Spleen (tissue), 11 donors: ENCODE data around the gene FAM83G. TPM values are rescaled to one million over a fixed set of nuclear protein-coding genes. Genes with fewer than 3 reads are reported as not detected.

Experiments
- DNase-seq: peaks from one replicate; pipeline ENCODE4 v3.0.0-alpha.2; 2020
- H3K27ac ChIP-seq, 8 donors: fragments of 200-600 bp; sonication (generic) in 7 of 8; 1 replicate in 4 of 8; 2 replicates in 4 of 8; pipeline versions ENCODE4 v1.5.0 to v1.8.0; 2016 to 2021; ENCODE audit warnings: inconsistent platforms in 4 of 8, mild to moderate bottlenecking in 4 of 8, moderate library complexity in 1 of 8
- H3K27me3 ChIP-seq, 7 donors: fragments of 200-600 bp; sonication (generic) in 6 of 7; replicated peaks in 1 of 7; 1 replicate in 4 of 7; 2 replicates in 3 of 7; pipeline versions ENCODE4 v1.5.0 to v1.8.0; 2016 to 2021; ENCODE audit warnings: inconsistent platforms in 3 of 7, mild to moderate bottlenecking in 1 of 7
- H3K36me3 ChIP-seq, 6 donors: fragments of 200-600 bp; sonication (generic) in 5 of 6; 1 replicate in 4 of 6; 2 replicates in 2 of 6; pipeline versions ENCODE4 v1.5.0 to v1.8.0; 2016 to 2021; ENCODE audit warnings: inconsistent platforms in 2 of 6
- H3K4me1 ChIP-seq, 6 donors: fragments of 200-600 bp; sonication (generic) in 5 of 6; 1 replicate in 3 of 6; 2 replicates in 3 of 6; pipeline versions ENCODE4 v1.5.0 to v1.8.0; 2016 to 2021; ENCODE audit warnings: inconsistent platforms in 3 of 6
- H3K4me3 ChIP-seq, 8 donors: fragments of 200-600 bp; sonication (generic) in 7 of 8; 1 replicate in 4 of 8; 2 replicates in 4 of 8; pipeline versions ENCODE4 v1.5.0 to v1.8.0; 2016 to 2021; ENCODE audit warnings: inconsistent platforms in 4 of 8, mild to moderate bottlenecking in 4 of 8, moderate library complexity in 2 of 8
- H3K9me3 ChIP-seq, 8 donors: fragments of 200-600 bp; sonication (generic) in 7 of 8; 1 replicate in 4 of 8; 2 replicates in 4 of 8; pipeline versions ENCODE4 v1.5.0 to v1.8.0; 2016 to 2021; ENCODE audit warnings: inconsistent platforms in 4 of 8
- POLR2A ChIP-seq, 3 donors: fragments of 450-650 bp; IDR thresholded peaks; one replicate each; pipeline ENCODE4 v1.5.1; 2017; ENCODE audit warnings: antibody characterized with exemption in 3 of 3, mild to moderate bottlenecking in 1 of 3
- POLR2AphosphoS5 ChIP-seq, 3 donors: sonication (generic); formaldehyde crosslinking; IDR thresholded peaks; one replicate each; pipeline ENCODE4 v1.5.1; 2017; ENCODE audit warnings: antibody characterized with exemption in 3 of 3
- WGBS, 5 donors: extraction: QIAGEN DNeasy Blood & Tissue Kit in 3 of 5; methylation state at CpG; one replicate each; pipeline versions ENCODE4 v1.1.5 to v1.1.7; 2013 to 2018; 5-methylcytosine and 5-hydroxymethylcytosine counted together
- intact Hi-C: fragments of 100-400 bp; cut with DNase I; formaldehyde crosslinking; loops from one replicate; pipeline ENCODE4 v1.15.0; 2023; ENCODE audit warnings: low total_unique reads
- polyA plus RNA-seq, 3 donors: library from polyadenylated mRNA; stranded (reverse); fragments of 200-250 nt; gene quantifications; one replicate each; pipeline ENCODE4 v1.2.1, GENCODE V29; 2013
- total RNA-seq, 7 donors: library from RNA; depleted of rRNA in 3 of 7; stranded (reverse); fragments of >200 nt in 3 of 7; fragmentation: NEBNext Ultra II Directional in 4 of 7; extraction: Animal tissue kit (Norgen Biotek cat#: 25700) in 4 of 7; gene quantifications; one replicate each; pipeline versions ENCODE4 v1.1.0 to v1.2.1, GENCODE V29; 2016 to 2021
- TF ChIP-seq, protein P1 (sequence below), 11 experiments: fragments of 200-600 bp in 7 of 11; fragments of 450-650 bp in 4 of 11; sonication (generic) in 4 of 11; IDR thresholded peaks in 8 of 11; conservative IDR thresholded peaks in 3 of 11; 1 replicate in 7 of 11; 2 replicates in 4 of 11; pipeline versions ENCODE4 v1.4.0 to v1.8.0; 2016 to 2021; ENCODE audit warnings: antibody characterized with exemption in 11 of 11, inconsistent platforms in 4 of 11, mild to moderate bottlenecking in 1 of 11
- donor health status: healthy with polysubstance abuse.
- donor health status: DM: no; HTN: no; CAD: no; lungs with moderate emphysema.
- donor health status: DM: no; HTN: no; CAD: no.
- donor health status: Bipolar disorder and iron deficiency.
- donor health status: healthy.
- donor health status: DM: no; HTN: no; CAD: no.
- donor health status: DM: yes; HTN: yes; CAD: no.

The FAM83G gene
- total and polyA plus RNA-seq, 10 donors = 1.3 to 5.4 (median 4.6) TPM

DNA sequence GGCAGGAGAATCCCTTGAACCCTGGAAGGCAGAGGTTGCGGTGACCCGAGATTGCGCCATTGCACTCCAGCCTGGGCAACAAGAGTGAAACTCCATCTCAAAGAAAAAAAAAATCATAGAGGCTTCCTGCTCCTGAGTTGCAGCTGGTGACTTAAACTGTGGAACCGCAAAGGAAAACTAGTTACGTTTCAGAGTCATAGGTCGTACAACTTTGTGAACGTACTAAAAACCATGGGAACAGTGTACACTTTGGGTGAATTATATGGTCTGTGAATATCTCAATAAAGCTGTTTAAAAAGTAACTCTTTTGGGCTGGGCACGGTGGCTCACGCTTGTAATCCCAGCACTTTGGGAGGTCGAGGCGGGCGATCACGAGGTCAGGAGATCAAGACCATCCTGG lies 29.0 kb downstream of the FAM83G start:
- H3K4me3 ChIP-seq = no peak overlapping the region
- H3K27me3 ChIP-seq = no peaks in the 10 kb centered on the region
- no peaks in the 10 kb centered on the region for H3K9me3 ChIP-seq
- peaks cover 0 to 57% (median 16%) of the 10 kb centered on the region in 6 donors for H3K36me3 ChIP-seq
- TF ChIP-seq, protein P1, sequence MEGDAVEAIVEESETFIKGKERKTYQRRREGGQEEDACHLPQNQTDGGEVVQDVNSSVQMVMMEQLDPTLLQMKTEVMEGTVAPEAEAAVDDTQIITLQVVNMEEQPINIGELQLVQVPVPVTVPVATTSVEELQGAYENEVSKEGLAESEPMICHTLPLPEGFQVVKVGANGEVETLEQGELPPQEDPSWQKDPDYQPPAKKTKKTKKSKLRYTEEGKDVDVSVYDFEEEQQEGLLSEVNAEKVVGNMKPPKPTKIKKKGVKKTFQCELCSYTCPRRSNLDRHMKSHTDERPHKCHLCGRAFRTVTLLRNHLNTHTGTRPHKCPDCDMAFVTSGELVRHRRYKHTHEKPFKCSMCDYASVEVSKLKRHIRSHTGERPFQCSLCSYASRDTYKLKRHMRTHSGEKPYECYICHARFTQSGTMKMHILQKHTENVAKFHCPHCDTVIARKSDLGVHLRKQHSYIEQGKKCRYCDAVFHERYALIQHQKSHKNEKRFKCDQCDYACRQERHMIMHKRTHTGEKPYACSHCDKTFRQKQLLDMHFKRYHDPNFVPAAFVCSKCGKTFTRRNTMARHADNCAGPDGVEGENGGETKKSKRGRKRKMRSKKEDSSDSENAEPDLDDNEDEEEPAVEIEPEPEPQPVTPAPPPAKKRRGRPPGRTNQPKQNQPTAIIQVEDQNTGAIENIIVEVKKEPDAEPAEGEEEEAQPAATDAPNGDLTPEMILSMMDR (IDR thresholded peaks at IDR 0.05 in 8 of 11, conservative IDR thresholded peaks at IDR 0.05 in 3 of 11) = no peak
- no peak for TF ChIP-seq POLR2A (IDR thresholded peaks at IDR 0.05)
- TF ChIP-seq POLR2AphosphoS5 (IDR thresholded peaks at IDR 0.05) = no peak
- intact Hi-C loops = no loop called here
- WGBS, 5 donors = 87 to 95% (median 92%) methylated on average over 13 of the region's 13 CpGs
- DNase-seq = no peak
- no peak overlapping the region for H3K27ac ChIP-seq
- no peaks in the 10 kb centered on the region for H3K4me1 ChIP-seq

DNA sequence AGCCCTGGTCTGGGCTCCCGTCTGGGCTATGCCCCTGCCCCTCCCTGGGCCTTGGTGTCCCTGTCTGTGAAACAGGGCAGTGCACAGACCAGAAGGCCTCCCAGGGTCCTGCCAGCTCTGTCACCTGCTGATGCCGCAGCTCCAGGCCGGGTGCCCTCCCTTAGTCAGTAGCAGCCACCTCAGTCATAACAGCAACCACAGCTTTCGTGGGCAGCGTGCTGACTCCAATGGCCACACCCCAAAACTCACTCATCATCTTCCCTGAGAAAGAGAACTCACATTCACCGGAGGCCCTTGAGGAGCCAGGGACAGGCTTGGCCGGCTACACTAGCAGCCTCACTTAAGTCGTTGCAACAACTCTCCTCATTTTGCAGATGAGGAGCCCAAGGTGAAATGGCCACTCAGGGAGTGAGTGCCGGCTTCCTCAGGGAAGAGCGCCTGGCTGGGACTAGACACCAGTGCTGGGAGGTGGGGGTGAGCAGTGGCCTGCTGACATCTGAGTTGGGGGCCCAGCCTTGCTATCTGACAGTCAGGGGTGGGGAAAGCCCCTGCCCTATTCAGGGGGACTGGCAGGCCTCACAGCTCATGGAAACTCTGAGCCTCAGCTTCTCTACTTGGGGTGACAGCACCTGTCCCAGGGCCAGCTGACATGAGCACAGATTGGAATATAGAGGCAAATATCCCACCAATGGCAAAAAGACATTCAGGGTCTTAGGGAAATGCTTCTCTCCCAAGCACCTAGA lies 30.0 kb downstream of the FAM83G start:
- intact Hi-C loops = no loop called here

DNA sequence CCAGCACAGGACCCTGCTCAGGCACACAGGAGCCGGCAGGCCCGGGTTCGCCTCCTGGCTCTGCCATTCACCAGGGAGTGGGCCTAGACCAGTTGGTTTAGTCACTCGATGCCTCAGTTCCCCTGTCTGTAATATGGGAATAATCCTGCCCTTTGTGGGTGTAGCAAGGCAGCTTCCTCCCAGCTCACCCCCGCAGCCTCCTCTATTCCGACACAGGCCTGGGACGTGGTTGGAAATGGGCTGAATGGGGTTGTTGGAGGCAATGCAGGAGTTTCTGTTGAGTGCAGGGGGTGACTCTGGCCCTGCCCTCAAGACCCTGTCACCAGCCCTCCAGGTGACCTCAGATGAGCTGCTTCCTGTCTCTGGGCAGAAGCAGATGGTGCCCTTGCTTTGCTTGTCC lies 32.8 kb downstream of the FAM83G start:
- Histone ChIP-seq H3K9me3 (no peaks in the 10 kb centered on the region), H3K27me3 (no peaks in the 10 kb centered on the region), H3K4me3 (no peak overlapping the region), H3K27ac (no peak overlapping the region), H3K4me1 (peaks cover 0 to 34% (median 16%) of the 10 kb centered on the region in 6 donors), H3K36me3 (peaks cover 0 to 26% (median 3%) of the 10 kb centered on the region in 6 donors)
- WGBS, 5 donors = 95 to 99% (median 97%) methylated on average over 4 to 7 of the region's 7 CpGs
- DNase-seq = no peak
- TF ChIP-seq, protein P1 (IDR thresholded peaks at IDR 0.05 in 8 of 11, conservative IDR thresholded peaks at IDR 0.05 in 3 of 11) = no peak
- TF ChIP-seq POLR2AphosphoS5 (IDR thresholded peaks at IDR 0.05) (no peak), POLR2A (IDR thresholded peaks at IDR 0.05) (no peak)
- intact Hi-C loops = no loop called here

More for the DNA sequence above, 30.0 kb downstream of the FAM83G start:
- H3K4me1 ChIP-seq = peaks cover 0 to 7% (median 3%) of the 10 kb centered on the region in 6 donors
- H3K9me3 ChIP-seq = no peaks in the 10 kb centered on the region
- TF ChIP-seq POLR2AphosphoS5 (IDR thresholded peaks at IDR 0.05) = no peak
- TF ChIP-seq POLR2A (IDR thresholded peaks at IDR 0.05) = no peak
- TF ChIP-seq, protein P1 (IDR thresholded peaks at IDR 0.05 in 8 of 11, conservative IDR thresholded peaks at IDR 0.05 in 3 of 11) = no peak
- no peak for DNase-seq
- H3K36me3 ChIP-seq = peaks cover 0 to 54% (median 16%) of the 10 kb centered on the region in 6 donors
- WGBS, 5 donors = 83 to 90% (median 89%) methylated on average over 9 to 10 of the region's 10 CpGs
- no peak overlapping the region for H3K4me3 ChIP-seq
- H3K27me3 ChIP-seq = no peaks in the 10 kb centered on the region
- H3K27ac ChIP-seq = no peak overlapping the region
